ENCODE data around the gene GREM1. TPM values are rescaled to one million over a fixed set of nuclear protein-coding genes. Genes with fewer than 3 reads are reported as not detected.
A peak's percentile ranks its signal among the peaks of the same experiment; 100 is the strongest.

GREM1 gene
- total and polyA plus RNA-seq, 2 of the 4 experiments (the other 2 are of a cell fraction): 848 to 852 TPM

GRCh38 chr15:32718227-32718820, 520 bp downstream of the GREM1 start:
- Histone ChIP-seq H2AFZ (replicated peaks; ENCODE audit: low read length, poor library complexity) (peak overlapping the region; percentile 74), H3K14ac (replicated peaks; ENCODE audit: low read depth, low read length) (peak overlapping the region; percentile 73), H3K4ac (ENCODE audit: low read depth, low read length) (peak overlapping the region; percentile 73), H3K27me3 (ENCODE audit: control insufficient read depth, insufficient read depth, low read length) (no peaks in the 10 kb centered on the region), H4K5ac (ENCODE audit: low read depth, low read length) (peak overlapping the region; percentile 96), H3K18ac (ENCODE audit: low read depth, low read length) (peak overlapping the region; percentile 99), H4K91ac (ENCODE audit: insufficient read depth, low read depth, low read length) (peak overlapping the region; percentile 56; the same call in 1 of the 2 replicates), H4K20me1 (ENCODE audit: insufficient read depth, low read length) (peaks cover 54% of the 10 kb centered on the region), H2AK9ac (replicated peaks; ENCODE audit: low read depth, low read length, poor library complexity) (peak overlapping the region; percentile 76), H4K8ac (ENCODE audit: low read depth in 2 of 2, low read length in 2 of 2) (peak overlapping the region; percentile 41 to 79; a peak in 3 of 4 replicates), H2BK15ac (ENCODE audit: low read depth, low read length) (no peak overlapping the region), H3K9me3 (ENCODE audit: control insufficient read depth, insufficient read depth, low read length) (no peaks in the 10 kb centered on the region), H3K9ac (ENCODE audit: low read depth, low read length) (peak overlapping the region; percentile 99), H3K9me1 (ENCODE audit: insufficient read depth, low read length) (peaks cover 3% of the 10 kb centered on the region), H3K4me2 (ENCODE audit: low read depth, low read length) (peak overlapping the region; percentile 97), H2AK5ac (ENCODE audit: low read depth, low read length) (peak overlapping the region; percentile 54; the same call in 1 of the 2 replicates), H3K4me3 (ENCODE audit: insufficient read depth, low read depth, low read length) (peak overlapping the region; percentile 84), H3K23ac (ENCODE audit: low read depth, low read length) (peak overlapping the region; percentile 88), H3K36me3 (ENCODE audit: control insufficient read depth, insufficient read depth, low read length) (peaks cover 39% of the 10 kb centered on the region), H3K79me1 (ENCODE audit: low read depth in 1 of 2, low read length in 2 of 2) (peaks cover 4 to 26% of the 10 kb centered on the region in 2 experiments; a peak in 2 of 4 replicates), H2BK20ac (ENCODE audit: low read depth, low read length) (no peak overlapping the region), H3K56ac (ENCODE audit: extremely low read depth, insufficient read depth, low read length) (peak overlapping the region; percentile 74), H3K4me1 (ENCODE audit: control insufficient read depth, insufficient read depth, low read length) (peaks cover 6% of the 10 kb centered on the region), H3K27ac (ENCODE audit: insufficient read depth, low read length) (peak overlapping the region; percentile 94), H2BK120ac (ENCODE audit: low read depth, low read length) (peak overlapping the region; percentile 73), H2BK5ac (ENCODE audit: low read depth, low read length, poor library complexity, severe bottlenecking) (peak overlapping the region; percentile 96)
- WGBS, 2 experiments (ENCODE audit: extremely low coverage in 2 of 2, insufficient read length in 1 of 2): 1% methylated on average over 27 of the region's 60 CpGs; no CpG with 5 or more reads in 1 of the 2 experiments
- peak; percentile 16 for ATAC-seq (ENCODE audit: low read depth)
- dilution Hi-C loops (cut with HindIII; ENCODE audit: low sequenced_read_pairs, unreplicated experiment) (no loop called here), in situ Hi-C loops (cut with MboI; ENCODE audit: low sequenced_read_pairs) (loop anchor here (5.0 to 10.0 kb wide), 2 partner anchors 36 to 54 kb away; no protein-coding TSS in a partner anchor), intact Hi-C loops (cut with micrococcal nuclease) (loop anchor here (2.0 to 5.0 kb wide), 2 partner anchors 154 to 276 kb away; no protein-coding TSS in a partner anchor)
- ChIA-PET POLR2A (ENCODE audit: unreplicated experiment) (no interaction called here), CTCF (no interaction called here)
- TF ChIP-seq POLR2A (IDR thresholded peaks at IDR 0.05; ENCODE audit: low read depth, low read length) (peak; percentile 15; the same call in 1 of the 2 replicates), USF2 (IDR thresholded peaks at IDR 0.05; ENCODE audit: low read depth, low read length) (no peak)
- DNase-seq: no peak
- TSS peak; percentile 7 for BruUV-seq (replicated peaks)
